ENCODE results near the gene ITGA6.

DNA sequence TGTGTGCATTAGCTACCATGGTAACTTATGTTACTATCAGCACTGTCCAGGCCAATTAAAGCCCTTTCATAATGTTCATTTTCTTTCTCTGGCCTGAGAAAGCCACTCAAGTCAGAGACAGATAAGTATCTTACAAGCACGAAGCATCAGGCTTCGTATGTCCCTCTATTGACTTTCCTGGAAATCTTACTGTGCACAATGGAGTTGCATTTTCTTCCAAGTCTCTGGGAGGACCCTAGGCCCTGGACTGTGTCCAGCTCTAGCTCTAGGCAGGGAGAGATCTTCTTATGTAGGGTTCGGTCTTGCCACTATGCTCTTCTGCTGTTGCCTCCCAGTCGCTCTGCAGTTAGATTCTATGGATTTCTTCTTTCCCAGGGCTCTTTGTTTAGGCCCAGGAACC lies 40.0 kb upstream of the ITGA6 start:
- TF ChIP-seq, protein P1, sequence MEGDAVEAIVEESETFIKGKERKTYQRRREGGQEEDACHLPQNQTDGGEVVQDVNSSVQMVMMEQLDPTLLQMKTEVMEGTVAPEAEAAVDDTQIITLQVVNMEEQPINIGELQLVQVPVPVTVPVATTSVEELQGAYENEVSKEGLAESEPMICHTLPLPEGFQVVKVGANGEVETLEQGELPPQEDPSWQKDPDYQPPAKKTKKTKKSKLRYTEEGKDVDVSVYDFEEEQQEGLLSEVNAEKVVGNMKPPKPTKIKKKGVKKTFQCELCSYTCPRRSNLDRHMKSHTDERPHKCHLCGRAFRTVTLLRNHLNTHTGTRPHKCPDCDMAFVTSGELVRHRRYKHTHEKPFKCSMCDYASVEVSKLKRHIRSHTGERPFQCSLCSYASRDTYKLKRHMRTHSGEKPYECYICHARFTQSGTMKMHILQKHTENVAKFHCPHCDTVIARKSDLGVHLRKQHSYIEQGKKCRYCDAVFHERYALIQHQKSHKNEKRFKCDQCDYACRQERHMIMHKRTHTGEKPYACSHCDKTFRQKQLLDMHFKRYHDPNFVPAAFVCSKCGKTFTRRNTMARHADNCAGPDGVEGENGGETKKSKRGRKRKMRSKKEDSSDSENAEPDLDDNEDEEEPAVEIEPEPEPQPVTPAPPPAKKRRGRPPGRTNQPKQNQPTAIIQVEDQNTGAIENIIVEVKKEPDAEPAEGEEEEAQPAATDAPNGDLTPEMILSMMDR (IDR thresholded peaks at IDR 0.05) = no peak
- TF ChIP-seq POLR2A (IDR thresholded peaks at IDR 0.05) = no peak

Data from body of pancreas (tissue), 4 donors.